Posterior cingulate gyrus (tissue), 11 donors: ENCODE data around the gene CSF1R.

Experiments used
- DNase-seq, 10 donors: peaks; one replicate each; pipeline versions ENCODE4 v3.0.0 to v3.0.0-alpha.2; 2020 to 2021; ENCODE audit warnings: mixed read lengths in 3 of 10
- intact Hi-C: fragments of 100-400 bp; cut with DNase I; formaldehyde crosslinking; loops from one replicate; pipeline ENCODE4 v1.15.1; 2023

CSF1R gene

GRCh38 chr5:150122158-150122510 lies 35.8 kb upstream of the CSF1R start:
- peak in 2 of 10 donors; percentile 13 to 54 for DNase-seq
- intact Hi-C loops: loop anchor here (10.0 kb wide), 1 partner anchor 313 kb away; no protein-coding TSS in a partner anchor

GRCh38 chr5:150121448-150122157 lies 35.2 kb upstream of the CSF1R start:
- peak in 3 of 10 donors; percentile 9 to 59 (median 38) for DNase-seq
- intact Hi-C loops: loop anchor here (10.0 kb wide), 1 partner anchor 313 kb away; no protein-coding TSS in a partner anchor

- intact Hi-C loops: loop anchor here (10.0 kb wide), 1 partner anchor 314 kb away; no protein-coding TSS in a partner anchor
Measured at GRCh38 chr5:150120617-150121447, 34.5 kb upstream of the CSF1R start.

GRCh38 chr5:150120062-150120441 lies 33.7 kb upstream of the CSF1R start:
- intact Hi-C loops: loop anchor here (10.0 kb wide), 1 partner anchor 315 kb away; no protein-coding TSS in a partner anchor
- peak in 3 of 10 donors; percentile 1 to 56 (median 5) for DNase-seq

More at GRCh38 chr5:150120617-150121447, 34.5 kb upstream of the CSF1R start:
- peak in 2 of 10 donors; percentile 9 to 36 for DNase-seq

GRCh38 chr5:150119421-150120061 lies 33.2 kb upstream of the CSF1R start:
- intact Hi-C loops: loop anchor here (10.0 kb wide), 1 partner anchor 315 kb away; no protein-coding TSS in a partner anchor
- DNase-seq: peak in 3 of 10 donors; percentile 9 to 77 (median 71)

GRCh38 chr5:150118561-150119229 lies 32.3 kb upstream of the CSF1R start:
- DNase-seq: peak in 1 of 10 donors; percentile 60

GRCh38 chr5:150117945-150118560 lies 31.7 kb upstream of the CSF1R start:
- intact Hi-C loops: no loop called here
- peak in 2 of 10 donors; percentile 46 for DNase-seq

More at GRCh38 chr5:150118561-150119229, 32.3 kb upstream of the CSF1R start:
- intact Hi-C loops: no loop called here

GRCh38 chr5:150116667-150117400 lies 30.5 kb upstream of the CSF1R start:
- DNase-seq: peak in 2 of 10 donors; percentile 55 to 64
- intact Hi-C loops: no loop called here

GRCh38 chr5:150114773-150115408 lies 28.5 kb upstream of the CSF1R start:
- intact Hi-C loops: no loop called here
- DNase-seq: peak in 3 of 10 donors; percentile 39 to 80 (median 76)

- intact Hi-C loops: no loop called here
- peak in 2 of 10 donors; percentile 52 to 68 for DNase-seq
Measured at GRCh38 chr5:150114102-150114641, 27.8 kb upstream of the CSF1R start.

GRCh38 chr5:150113047-150113744 lies 26.8 kb upstream of the CSF1R start:
- intact Hi-C loops: no loop called here
- DNase-seq: peak in 2 of 10 donors; percentile 72 to 75

- intact Hi-C loops: no loop called here
- DNase-seq: peak in 1 of 10 donors; percentile 81
Measured at GRCh38 chr5:150112201-150113046, 26.1 kb upstream of the CSF1R start.

GRCh38 chr5:150111122-150111521 lies 24.8 kb upstream of the CSF1R start:
- intact Hi-C loops: no loop called here
- DNase-seq: peak in 2 of 10 donors; percentile 43 to 56

- intact Hi-C loops: no loop called here
- no peak for DNase-seq
Measured at GRCh38 chr5:150109921-150110320, 23.6 kb upstream of the CSF1R start.

GRCh38 chr5:150108711-150109514 lies 22.6 kb upstream of the CSF1R start:
- DNase-seq: peak in 1 of 10 donors; percentile 42
- intact Hi-C loops: no loop called here
